ENCODE measurements around the gene CDR2. TPM values are rescaled to one million over a fixed set of nuclear protein-coding genes. Genes with fewer than 3 reads are reported as not detected.
A peak's percentile ranks its signal among the peaks of the same experiment; 100 is the strongest.

Gene CDR2
- total and polyA plus RNA-seq, 3 donors from 2014 or later, result 56.8 to 133 (median 63.7) TPM

DNA sequence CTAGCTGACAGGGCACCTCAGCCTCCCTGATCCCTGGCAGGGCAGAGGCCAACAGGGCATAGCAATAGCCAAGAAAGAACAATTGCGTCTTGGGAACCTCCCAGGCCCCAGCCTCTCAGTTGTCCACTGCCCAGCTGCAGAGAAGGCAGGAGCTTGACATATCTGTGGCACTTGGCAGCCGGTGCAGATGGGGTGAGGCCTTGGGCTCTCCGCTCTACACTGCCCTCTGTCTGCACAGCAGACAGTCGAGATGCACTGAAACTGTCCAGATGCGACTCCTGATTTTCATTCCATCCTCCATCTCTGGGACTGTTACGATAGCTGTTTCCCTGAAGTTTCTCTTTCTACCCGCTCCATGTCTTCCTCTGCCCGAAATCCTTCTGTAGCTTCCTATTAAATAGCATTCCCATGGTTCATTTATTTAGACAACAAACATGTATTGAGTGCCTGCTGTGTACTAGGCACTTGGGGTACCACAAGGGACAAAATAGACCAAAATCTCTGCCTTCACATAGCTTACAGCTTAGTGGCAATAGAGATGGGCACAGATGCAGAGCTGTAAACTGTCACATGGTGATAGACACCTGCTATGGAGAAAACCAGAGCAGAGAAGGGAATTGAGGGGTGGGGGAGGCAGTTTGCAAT is 73.9 kb downstream of the CDR2 start:
- Histone ChIP-seq H3K36me3 (ENCODE audit: low read depth, missing control alignments) (no peaks in the 10 kb centered on the region), H3K4me1 (peaks cover 7% of the 10 kb centered on the region), H3K9me3 (no peaks in the 10 kb centered on the region), H3K27me3 (no peaks in the 10 kb centered on the region), H3K4me3 (no peak overlapping the region), H3K27ac (no peak overlapping the region)
- WGBS, 2 donors, result 64 to 65% methylated on average over 8 of the region's 8 CpGs
- TF ChIP-seq, protein P1, sequence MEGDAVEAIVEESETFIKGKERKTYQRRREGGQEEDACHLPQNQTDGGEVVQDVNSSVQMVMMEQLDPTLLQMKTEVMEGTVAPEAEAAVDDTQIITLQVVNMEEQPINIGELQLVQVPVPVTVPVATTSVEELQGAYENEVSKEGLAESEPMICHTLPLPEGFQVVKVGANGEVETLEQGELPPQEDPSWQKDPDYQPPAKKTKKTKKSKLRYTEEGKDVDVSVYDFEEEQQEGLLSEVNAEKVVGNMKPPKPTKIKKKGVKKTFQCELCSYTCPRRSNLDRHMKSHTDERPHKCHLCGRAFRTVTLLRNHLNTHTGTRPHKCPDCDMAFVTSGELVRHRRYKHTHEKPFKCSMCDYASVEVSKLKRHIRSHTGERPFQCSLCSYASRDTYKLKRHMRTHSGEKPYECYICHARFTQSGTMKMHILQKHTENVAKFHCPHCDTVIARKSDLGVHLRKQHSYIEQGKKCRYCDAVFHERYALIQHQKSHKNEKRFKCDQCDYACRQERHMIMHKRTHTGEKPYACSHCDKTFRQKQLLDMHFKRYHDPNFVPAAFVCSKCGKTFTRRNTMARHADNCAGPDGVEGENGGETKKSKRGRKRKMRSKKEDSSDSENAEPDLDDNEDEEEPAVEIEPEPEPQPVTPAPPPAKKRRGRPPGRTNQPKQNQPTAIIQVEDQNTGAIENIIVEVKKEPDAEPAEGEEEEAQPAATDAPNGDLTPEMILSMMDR (IDR thresholded peaks at IDR 0.05), result peak in 2 of 3 experiments; percentile 41 to 48
- TF ChIP-seq POLR2A (IDR thresholded peaks at IDR 0.05), result no peak
- DNase-seq, result peak; percentile 84
- intact Hi-C loops (cut with DNase I; ENCODE audit: low total_unique reads), result no loop called here

DNA sequence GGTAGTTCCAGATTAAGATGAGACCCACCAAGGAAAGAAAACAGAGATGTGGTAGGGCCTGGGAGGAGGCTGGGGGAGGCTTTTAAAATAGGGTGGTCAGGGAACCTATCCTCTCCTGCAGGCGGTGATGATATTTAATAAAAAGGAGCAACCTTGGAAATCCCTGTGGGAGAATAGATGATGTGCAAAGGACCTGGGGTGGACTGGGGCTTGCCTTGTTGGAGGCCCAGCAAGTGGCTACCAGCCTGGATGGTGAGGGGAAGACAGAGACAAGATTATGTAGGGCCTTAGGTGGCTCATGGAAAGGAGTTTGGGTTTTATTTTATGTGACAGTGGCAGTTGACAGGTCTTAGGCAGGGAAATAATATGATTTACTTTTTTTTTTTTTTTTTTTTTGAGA is 75.4 kb downstream of the CDR2 start:
- peaks cover 7% of the 10 kb centered on the region for H3K4me1 ChIP-seq
- no peak for TF ChIP-seq POLR2A (IDR thresholded peaks at IDR 0.05)
- TF ChIP-seq, protein P1 (IDR thresholded peaks at IDR 0.05), result no peak
- H3K36me3 ChIP-seq (ENCODE audit: low read depth, missing control alignments), result no peaks in the 10 kb centered on the region
- DNase-seq, result no peak
- no peaks in the 10 kb centered on the region for H3K9me3 ChIP-seq
- 77 to 78% methylated on average over 1 of the region's 1 CpG for WGBS, 2 donors
- no peaks in the 10 kb centered on the region for H3K27me3 ChIP-seq
- H3K27ac ChIP-seq, result peak overlapping the region in 1 of 2 donors; percentile 94
- intact Hi-C loops (cut with DNase I; ENCODE audit: low total_unique reads), result loop anchor here (5.0 kb wide), 1 partner anchor 102 kb away; no protein-coding TSS in a partner anchor
- H3K4me3 ChIP-seq, result no peak overlapping the region

DNA sequence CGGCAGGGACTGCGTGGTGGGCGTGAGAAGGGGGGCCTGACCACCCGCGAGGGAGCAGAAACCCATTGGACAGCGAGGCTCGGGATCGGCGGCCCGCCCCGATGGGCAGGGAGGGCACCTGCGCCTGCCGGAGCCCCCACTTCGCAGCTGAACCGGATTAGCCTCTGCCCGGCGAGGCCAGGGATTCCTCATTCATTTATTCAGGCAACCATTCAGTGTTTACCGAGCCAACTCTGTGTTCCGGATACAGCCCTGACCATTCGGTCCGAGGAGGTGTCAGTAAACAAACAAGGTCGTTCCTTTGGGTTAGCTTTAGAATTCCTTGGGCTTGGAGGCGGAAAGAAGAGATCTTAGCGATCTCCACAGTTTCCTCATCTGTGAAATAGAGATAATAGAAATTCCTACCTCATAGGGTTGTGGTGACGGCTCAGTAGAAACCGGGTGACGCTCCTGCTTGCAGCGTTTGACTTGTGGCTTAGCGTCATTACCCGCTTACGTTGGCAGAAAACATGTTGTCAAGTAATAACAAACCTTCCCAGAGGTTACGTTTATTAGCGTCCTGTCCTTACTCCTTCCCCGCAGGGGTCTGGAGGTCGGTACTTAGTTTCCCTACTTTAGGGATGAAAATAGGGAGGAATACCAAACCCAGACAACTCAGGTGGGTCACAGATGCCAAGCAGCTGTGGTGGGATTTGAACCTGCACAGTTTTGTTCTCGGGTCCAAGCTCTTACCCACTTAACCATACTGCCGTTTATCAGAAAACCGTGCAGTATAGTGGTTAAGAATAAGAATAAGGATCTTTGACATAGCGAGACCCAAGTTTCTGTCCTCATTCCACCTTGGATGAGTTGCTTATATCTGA is 76.3 kb downstream of the CDR2 start:
- H3K4me3 ChIP-seq, result peak overlapping the region; percentile 73 to 90
- DNase-seq, result peak; percentile 73
- TF ChIP-seq POLR2A (IDR thresholded peaks at IDR 0.05), result no peak
- TF ChIP-seq, protein P1 (IDR thresholded peaks at IDR 0.05), result no peak
- no peaks in the 10 kb centered on the region for H3K9me3 ChIP-seq
- intact Hi-C loops (cut with DNase I; ENCODE audit: low total_unique reads), result loop anchor here (5.0 kb wide), 1 partner anchor 101 kb away; no protein-coding TSS in a partner anchor
- no peaks in the 10 kb centered on the region for H3K27me3 ChIP-seq
- 0% methylated on average over 28 to 34 of the region's 39 CpGs for WGBS, 2 donors
- H3K4me1 ChIP-seq, result peaks cover 7% of the 10 kb centered on the region
- H3K36me3 ChIP-seq (ENCODE audit: low read depth, missing control alignments), result no peaks in the 10 kb centered on the region
- H3K27ac ChIP-seq, result peak overlapping the region; percentile 88 to 94

DNA sequence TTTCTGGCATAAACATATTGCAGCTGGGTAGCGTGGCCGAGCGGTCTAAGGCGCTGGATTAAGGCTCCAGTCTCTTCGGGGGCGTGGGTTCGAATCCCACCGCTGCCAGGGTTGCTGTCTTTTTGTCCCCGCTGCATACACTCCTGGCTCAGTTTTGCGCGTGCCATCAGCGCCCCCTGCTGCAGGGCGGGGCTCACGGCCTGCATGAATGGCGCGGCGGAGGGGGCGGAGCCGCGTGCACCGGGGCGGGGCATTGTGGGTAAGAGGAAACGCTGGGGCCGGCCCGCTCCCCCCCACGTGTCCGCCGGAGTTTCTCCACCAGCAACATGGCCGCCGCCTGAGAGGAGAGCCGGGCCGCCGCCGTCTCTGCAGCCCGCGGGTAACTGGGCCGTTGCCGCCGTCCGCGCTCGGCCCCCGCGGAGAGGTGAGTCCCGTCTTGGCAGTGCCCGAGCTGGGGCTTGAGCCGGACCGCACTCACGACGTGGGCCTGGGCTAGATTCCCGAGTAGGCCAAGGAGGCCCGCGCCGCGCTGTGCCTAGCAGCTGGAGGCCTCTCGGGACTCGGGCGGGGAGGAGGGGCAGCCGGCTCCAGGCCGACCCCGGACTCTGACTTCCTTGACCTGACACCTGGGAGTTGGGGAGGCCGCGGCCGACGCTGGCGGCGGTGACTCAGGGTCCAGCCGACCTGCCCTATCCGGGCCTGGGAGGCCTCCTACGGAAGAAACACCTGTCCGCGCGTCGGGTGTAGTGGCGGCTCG is 77.1 kb downstream of the CDR2 start, which contains the start of gene POLR3E:
Gene POLR3E, plus strand, starts transcription at position 296 of the 757 bp plus-strand sequence. CDS start 5,560 bp downstream, outside the sequence.
- peak within 1 kb of the TSS; percentile 88 to 94 for H3K27ac ChIP-seq
- DNase-seq, result peak; percentile 99
- peak within 1 kb of the TSS; percentile 73 to 90 for H3K4me3 ChIP-seq
- peaks cover 7% of the 10 kb centered on the region for H3K4me1 ChIP-seq
- H3K27me3 ChIP-seq, result no peaks in the 10 kb centered on the region
- H3K9me3 ChIP-seq, result no peaks in the 10 kb centered on the region
- TF ChIP-seq, protein P1 (IDR thresholded peaks at IDR 0.05), result peak; percentile 85 to 98 (median 97)
- TF ChIP-seq POLR2A (IDR thresholded peaks at IDR 0.05), result peak; percentile 17
- H3K36me3 ChIP-seq (ENCODE audit: low read depth, missing control alignments), result no peaks in the 10 kb centered on the region
- intact Hi-C loops (cut with DNase I; ENCODE audit: low total_unique reads), result loop anchor here (5.0 kb wide), 1 partner anchor 100 kb away; no protein-coding TSS in a partner anchor
- WGBS, 2 donors, result 0% methylated on average over 9 to 68 of the region's 76 CpGs
